Ecto neural progenitor cell (in vitro differentiated cells): ENCODE measurements around the gene C17orf107.
"Not testable (repeated sequence)": the region's sequence is repeated elsewhere in the genome, so short reads cannot be mapped to it uniquely, and the experiment has no call there.

Source experiments
- DNase-seq: peaks from one replicate; pipeline ENCODE4 v3.0.0-alpha.2; 2018; ENCODE audit warnings: low spot score

Gene C17orf107

DNA sequence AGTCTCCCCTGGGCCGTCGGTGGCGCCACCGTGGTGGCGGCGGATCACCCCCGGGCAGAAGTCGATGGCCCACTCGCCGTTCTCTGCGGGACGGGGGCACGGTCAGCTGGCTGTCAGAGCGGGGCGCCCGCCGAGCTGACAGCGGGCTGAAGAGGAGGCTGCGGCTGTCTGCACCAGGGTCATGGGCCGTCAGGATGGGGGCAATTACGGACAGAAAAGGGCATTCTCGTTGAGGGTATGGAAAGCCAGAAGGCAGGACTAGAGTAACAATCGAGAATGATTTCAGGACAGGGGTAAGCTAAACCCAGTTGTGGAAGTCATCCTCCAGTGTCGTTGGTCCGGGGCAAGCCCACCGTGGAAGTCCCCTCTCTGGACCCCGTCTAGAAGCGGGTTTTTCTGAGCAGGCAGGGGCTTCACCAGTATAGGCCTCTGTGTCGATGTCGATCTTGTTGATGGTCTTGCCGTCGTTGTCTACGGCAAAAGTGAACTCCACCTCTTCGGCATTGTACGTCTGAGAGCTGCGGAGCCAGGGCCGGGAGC, 1.8 kb downstream of the C17orf107 start:
- peak; percentile 52 for DNase-seq

DNA sequence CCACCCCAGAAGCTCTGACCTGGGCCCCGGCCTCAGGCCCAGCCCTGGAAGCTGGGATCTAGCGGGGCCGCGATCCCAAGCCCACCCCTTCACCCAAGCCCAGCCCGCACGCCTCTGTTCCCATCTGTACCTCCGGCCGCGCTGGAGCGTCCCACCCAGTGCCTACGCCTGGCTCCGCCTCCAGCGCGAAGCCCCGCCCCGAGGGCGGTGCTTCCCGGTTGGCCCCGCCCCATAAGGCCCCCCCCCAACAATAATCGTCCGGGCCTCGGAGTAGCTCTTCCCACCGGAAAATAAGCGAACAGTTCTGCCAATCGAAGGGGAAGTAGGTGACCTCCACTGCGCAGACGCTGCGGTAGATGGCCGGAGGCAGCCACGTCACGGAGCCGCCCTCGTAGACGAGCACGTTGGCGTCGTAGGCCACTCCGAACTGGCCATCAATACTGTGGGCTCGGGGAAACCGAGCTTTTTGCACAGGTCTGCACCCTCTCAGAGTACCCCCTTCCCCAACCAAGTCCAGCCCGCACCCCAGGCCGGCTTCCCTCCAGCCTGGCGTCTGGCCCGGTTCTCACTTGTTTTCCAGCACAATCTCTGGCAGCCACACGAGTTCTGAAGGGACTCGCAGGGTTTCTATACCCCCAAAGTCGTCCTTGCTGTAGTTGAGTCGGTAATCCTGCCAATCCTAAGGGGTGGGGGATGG, 2.5 kb downstream of the C17orf107 start:
- peak; percentile 50 for DNase-seq

DNA sequence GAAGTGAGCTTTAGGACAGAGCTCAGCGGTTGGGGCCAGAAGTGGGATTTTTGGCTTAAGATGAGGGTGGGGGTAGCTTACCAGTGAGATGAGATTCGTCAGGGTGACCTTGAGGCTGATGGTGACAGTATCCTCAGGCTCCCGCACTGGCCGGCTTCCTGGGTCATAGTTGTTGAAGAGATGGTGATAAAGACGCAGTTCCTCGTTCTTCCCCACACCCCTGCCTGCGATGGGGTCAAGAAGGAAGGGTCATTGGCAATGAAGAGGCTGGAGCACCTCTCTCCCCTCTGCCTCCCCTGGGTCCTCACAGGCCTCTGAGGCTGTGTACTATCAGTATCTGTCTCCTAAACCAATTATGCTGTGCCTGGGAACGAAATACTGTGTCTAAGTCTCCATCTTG, 3.2 kb downstream of the C17orf107 start:
- DNase-seq = peak; percentile 49

DNA sequence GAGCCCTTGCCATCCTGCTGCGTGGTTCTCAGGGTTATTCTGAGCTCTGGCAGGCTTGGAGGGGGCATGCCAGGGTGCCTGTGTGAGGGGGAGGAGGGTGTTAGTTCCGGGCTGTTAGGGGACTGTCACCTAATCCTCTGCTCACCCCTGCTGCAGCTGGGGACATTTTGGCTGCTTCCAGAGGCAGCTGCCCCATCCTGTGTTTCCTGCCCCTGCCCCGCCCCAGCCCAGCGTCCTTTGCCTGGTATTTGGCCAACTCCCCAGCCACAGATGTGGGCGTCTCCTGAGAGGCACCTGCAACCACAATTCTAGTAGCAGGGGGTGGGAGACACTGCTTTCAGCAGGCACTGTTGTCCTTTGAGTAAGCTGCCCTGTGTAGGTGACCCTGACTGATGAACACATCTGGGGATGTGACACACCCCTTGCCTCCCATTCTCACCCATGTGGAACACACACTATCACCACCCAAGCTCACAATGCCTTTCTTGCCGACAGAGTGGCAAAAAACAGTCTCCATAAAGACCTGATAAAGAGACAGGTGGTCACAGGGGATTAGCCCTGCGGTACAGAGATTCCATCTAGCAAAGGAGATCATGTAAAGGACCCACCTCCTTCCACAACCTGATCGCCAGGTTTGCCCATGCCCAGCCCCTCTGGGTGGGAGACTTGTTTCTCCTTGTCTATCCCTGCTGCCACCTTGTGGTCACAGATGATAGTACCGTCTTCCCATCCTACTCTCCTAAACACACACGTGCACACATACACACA, 3.9 kb downstream of the C17orf107 start, which contains the start of gene CHRNE:
CHRNE (minus strand) TSS at position 48 of the 768 bp plus-strand sequence; CDS start at position 13, 35 bp downstream.
- DNase-seq = peak; percentile 84

DNA sequence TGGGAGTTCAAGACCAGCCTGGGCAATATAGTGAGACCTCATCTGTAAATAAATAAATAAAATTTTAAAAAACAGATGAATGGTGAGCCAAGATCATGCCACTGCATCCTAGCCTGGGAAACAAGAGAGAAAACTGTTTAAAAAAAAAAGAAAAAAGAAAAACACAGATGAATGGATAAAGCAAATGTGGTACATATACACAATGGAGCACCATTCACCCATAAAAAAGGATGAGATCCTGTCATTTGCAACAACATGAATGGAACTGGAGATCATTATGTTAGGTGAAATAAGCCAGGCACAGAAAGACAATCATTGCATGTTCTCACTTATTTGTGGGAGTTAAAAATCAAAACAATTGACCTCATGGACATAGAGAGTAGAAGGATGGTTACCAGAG, 7.3 kb downstream of the C17orf107 start:
- DNase-seq = not testable (repeated sequence)

DNA sequence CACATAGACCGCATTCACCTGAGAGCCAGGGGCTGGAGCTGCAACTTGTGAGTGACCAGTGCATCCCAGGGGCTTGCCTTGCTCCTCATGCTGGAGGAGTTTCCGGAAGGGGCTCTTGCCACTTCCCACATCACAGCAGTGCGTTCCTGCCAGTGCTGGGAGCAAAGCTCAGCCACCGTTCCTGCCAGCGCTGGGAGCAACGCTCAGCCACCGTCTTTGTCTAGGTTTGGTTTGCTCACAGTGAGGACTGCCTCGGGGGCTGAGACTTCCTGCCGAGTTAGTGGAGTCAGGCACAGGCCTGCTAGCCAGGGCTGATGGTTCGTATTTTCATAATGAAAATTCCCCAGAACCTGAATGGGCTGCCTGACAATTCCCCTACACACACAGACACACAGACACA, 9.0 kb downstream of the C17orf107 start:
- DNase-seq = peak; percentile 78

DNA sequence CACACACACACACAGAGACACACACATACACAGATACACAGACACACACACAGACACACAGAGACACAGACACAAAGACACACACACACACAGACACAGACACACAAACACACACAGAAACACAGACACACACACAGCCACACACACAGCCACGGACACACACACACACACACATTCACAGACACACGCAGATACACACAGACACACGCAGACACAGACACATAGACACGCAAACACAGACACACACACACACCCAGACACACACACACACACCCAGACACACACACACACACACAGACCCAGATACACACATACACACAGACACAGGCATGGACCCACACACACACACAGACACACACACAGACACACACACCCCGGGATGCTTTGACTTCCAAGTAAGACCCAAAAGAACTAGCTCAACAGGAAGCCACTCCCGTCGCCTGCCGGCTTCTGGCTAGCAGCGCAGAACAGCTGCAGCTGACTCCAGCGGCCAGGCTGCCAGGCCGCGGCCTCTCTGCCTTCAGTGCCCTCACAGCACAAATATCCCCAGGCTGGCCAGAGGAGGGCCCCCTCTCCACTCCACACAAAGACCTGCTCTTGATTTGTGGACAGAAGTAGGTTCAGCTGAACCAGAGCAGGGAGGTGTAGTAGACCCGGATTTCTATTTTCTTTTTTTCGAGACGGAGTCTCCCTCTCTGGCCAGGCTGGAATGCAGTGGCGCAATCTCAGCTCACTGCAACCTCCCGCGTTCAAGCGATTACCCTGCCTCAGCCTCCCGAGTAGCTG, 9.6 kb downstream of the C17orf107 start:
- peak; percentile 95 for DNase-seq

DNA sequence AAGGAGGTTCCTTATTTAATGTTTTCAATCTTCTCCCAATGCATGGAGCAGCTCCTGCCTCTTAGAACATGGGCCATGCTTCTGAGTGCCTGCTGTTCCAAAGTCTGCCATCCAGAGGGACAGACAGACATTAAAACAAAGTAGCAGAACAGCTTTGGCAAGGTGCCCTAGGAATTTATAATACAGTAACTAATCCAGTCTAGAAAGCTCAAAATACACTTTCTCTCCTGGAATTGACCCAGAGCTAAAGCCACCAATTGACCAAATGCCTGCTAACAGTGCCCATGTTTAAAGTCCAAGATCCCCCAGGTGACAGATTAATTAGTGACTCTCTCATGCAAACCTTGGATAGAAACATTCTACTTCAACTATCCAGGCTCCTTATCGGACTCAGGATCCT, 14.7 kb downstream of the C17orf107 start:
- DNase-seq = no peak

DNA sequence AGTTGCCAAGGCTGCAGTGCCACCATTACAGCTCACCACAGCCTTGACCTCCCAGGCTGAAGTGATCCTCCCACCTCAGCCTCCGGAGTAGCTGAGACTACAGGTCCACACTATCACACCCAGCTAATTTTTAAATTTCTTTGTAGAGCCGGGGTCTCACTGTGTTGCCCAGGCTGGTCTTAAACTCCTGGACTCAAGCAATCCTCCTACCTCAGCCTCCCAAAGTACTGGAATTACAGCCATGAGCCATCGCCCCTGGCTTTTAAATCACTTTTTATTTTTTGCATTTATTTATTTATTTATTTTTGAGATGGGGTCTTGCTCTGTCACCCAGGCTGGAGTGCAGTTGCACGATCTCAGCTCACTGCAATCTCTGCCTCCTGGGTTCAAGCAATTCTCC, 15.2 kb downstream of the C17orf107 start:
- DNase-seq = not testable (repeated sequence)

DNA sequence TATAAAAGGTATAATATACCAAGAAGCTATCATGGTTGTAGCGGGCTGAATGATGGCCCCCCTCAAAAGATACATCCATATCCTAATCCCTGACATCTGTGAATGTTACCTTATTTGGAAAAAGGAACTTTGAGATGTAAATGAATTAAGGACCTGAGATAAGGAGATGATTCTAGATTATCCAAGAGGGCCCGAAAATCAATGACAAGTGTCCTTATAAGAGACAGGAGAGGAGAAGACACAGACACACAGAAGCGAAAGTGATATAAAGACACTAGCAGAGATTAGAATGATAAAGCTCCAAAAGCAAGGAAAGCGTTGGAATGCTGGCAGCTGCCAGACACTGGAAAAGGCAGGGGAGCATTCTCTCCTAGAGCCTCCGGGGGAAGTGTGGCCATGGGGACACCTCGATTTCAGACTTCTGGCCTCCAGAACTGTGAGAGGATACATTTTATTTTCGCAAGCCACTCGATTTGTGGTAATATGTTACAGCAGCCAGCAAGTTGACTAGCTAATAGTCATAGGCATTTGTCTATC, 20.2 kb downstream of the C17orf107 start:
- peak; percentile 41 for DNase-seq

DNA sequence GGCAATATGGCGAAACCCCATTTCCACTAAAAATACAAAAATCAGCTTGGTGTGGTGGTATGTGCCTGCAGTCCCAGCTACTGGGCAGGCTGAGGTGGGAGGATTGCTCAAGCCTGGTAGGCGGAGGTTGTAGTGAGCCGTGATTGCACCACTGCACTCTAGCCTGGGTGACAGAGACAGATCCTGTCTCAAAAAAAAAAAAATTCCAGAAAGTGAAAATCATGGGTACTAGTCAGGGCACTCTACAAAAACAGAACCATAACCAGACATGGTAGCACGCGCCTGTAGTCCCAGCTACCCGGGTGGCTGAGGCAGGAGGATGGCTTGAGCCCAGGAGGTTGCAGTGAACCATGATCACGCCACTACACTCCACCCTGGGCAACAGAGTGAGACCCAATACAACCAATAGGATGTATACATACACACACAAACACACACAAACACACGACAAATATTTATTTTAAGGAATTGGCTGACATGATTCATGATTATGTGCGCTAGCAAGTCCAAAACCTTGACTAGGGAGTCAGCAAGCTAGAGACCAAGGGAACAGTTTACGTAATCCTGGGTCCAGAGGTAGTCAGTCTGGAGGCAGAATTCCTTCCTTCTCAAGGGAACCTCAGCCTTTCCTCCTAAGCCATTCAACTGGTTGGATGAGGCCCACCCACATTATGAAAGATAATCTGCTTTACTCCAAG, 21.2 kb downstream of the C17orf107 start:
- no peak for DNase-seq

DNA sequence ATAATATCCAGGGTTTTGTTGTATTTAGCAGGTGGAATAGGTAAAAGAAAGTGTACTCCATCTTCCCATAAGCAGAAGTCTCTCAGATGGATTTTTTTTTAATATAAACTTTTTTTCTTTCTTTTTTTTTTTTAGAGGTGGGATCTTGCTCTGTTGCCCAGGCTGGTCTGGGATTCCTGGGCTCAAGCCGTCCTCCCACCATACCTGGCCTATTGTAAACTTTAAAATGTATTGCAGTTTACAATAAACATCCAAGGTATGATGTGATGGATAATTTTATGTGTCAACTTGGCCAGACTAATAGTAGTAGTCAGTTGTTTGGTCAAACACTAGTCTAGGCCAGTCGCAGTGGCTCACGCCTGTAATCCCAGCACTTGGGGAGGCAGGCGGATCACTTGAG, 22.0 kb downstream of the C17orf107 start:
- DNase-seq = no peak

DNA sequence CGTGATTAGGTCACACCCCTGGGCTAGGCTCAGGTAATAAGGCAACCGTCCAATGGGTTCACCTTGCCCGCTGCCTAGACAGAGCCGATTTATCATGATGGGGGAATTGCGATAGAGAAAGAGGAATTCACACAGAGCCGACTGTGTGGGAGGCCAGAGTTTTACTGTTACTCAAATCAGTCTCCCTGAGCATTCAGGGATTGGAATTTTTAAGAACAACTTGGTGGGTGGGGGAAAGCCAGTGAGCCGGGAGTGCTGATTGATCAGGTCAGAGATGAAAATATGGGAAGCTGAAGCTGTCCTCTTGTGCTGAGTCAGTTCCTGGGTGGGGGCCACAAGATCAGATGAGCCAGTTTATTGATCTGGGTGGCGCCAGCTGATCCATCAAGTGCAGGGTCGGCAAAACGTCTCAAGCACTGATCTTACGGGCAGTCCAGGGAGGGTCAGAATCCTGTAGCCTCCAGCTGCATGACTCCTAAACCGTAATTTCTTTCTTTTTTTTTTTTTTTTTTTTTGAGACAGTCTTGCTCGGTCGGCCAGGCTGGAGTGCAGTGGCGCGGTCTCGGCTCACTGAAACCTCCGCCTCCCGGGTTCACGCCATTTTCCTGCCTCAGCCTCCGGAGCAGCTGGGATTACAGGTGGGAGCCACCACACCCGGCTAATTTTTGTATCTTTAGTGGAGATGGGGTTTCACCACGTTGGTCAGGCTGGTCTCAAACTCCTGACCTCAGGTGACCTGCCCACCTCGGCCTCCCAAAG, 27.4 kb downstream of the C17orf107 start:
- DNase-seq = not testable (repeated sequence)

DNA sequence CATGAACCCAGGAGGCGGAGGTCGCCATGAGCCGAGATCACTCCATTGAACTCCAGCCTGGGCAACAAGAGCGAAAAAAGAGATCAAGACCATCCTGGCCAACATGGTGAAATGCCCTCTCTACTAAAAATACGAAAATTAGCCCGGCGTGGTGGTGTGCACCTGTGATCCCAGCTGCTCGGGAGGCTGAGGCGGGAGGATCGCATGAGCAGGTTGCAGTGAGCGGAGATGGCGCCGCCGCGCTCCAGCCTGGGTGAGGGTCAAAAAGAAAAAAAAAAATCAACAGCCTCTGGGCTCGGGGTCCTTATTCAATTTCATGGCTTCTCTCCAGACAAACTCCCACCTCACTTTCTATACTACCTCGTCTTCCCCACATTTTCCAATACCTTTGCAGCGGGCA, 29.5 kb downstream of the C17orf107 start:
- no peak for DNase-seq

DNA sequence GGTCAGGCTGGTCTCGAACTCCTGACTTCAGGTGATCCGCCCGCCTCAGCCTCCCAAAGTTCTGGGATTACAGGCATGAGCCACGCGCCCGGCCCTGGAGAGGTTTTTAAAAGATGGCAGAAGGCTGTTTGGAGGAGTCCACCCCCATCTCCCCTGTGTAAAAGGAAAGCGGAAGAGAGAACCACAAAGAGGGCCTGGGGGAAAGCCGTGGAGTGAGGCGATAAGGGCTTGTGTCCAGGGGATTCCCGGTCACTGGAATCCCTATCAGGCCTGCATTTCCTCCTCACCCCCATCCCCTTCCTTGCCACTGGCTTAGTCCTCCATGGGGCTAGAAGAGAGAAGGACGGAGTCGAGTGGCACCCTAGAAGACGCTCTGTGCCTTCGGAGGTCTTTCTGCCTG, 32.6 kb downstream of the C17orf107 start, which contains the start of gene GP1BA:
GP1BA (plus strand) TSS at position 315 of the 400 bp plus-strand sequence. CDS start 328 bp downstream, outside the sequence.
- no peak for DNase-seq

DNA sequence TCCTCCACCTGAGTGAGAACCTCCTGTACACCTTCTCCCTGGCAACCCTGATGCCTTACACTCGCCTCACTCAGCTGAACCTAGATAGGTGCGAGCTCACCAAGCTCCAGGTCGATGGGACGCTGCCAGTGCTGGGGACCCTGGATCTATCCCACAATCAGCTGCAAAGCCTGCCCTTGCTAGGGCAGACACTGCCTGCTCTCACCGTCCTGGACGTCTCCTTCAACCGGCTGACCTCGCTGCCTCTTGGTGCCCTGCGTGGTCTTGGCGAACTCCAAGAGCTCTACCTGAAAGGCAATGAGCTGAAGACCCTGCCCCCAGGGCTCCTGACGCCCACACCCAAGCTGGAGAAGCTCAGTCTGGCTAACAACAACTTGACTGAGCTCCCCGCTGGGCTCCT, 33.4 kb downstream of the C17orf107 start:
- DNase-seq = peak; percentile 46

DNA sequence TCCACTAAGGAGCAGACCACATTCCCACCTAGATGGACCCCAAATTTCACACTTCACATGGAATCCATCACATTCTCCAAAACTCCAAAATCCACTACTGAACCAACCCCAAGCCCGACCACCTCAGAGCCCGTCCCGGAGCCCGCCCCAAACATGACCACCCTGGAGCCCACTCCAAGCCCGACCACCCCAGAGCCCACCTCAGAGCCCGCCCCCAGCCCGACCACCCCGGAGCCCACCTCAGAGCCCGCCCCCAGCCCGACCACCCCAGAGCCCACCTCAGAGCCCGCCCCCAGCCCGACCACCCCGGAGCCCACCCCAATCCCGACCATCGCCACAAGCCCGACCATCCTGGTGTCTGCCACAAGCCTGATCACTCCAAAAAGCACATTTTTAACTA, 34.3 kb downstream of the C17orf107 start:
- no peak for DNase-seq

DNA sequence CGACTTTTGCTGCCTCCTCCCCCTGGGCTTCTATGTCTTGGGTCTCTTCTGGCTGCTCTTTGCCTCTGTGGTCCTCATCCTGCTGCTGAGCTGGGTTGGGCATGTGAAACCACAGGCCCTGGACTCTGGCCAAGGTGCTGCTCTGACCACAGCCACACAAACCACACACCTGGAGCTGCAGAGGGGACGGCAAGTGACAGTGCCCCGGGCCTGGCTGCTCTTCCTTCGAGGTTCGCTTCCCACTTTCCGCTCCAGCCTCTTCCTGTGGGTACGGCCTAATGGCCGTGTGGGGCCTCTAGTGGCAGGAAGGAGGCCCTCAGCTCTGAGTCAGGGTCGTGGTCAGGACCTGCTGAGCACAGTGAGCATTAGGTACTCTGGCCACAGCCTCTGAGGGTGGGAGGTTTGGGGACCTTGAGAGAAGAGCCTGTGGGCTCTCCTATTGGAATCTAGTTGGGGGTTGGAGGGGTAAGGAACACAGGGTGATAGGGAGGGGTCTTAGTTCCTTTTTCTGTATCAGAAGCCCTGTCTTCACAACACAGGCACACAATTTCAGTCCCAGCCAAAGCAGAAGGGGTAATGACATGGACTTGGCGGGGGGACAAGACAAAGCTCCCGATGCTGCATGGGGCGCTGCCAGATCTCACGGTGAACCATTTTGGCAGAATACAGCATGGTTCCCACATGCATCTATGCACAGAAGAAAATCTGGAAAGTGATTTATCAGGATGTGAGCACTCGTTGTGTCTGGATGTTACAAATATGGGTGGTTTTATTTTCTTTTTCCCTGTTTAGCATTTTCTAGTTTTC, 35.0 kb downstream of the C17orf107 start:
- DNase-seq = peak; percentile 56

DNA sequence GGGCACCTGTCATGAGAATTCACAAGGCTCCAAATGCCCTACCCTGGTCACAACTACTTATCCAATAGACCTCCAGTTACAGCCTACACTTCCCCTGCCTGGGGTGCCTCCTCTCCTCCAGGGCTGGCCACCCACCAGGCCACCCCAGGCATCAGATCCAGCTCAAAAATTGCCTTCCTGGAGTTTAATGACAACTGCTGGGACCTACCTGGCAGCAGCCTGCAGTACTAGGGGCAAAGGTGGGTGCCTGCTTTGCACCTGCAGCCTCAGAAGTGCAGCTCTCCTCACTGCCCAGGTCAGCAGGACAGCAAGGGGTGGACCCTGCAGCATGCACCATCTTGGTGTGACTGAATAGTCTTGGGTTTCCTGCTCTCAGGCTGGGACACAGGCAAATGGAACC, 36.3 kb downstream of the C17orf107 start:
- DNase-seq = no peak

DNA sequence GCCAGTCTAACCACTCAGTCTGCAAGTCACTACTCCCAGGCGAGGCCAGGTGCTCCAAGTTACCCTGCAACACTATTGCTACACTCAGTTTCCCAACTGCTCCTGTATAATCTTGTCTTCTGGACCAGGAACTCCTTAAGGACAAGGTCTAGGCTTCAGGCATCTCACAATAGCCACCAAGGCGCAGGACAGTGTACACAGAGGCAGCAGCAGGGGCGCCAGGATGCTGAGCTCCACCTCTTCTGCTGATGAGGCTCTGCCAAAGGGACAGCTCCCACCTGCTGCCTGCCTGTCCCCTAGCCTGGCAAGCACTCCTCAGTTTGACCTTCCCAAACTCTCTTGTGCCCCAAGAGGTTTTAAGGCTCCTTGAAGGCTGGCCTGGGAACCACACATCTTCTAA, 37.1 kb downstream of the C17orf107 start:
- DNase-seq = no peak
